Adipose tissue (tissue), 3 donors: ENCODE results near the gene PANX2. TPM values are rescaled to one million over a fixed set of nuclear protein-coding genes. Genes with fewer than 3 reads are reported as not detected.

ENCODE experiments used
- H3K27ac ChIP-seq: one replicate; pipeline ENCODE4 v1.5.1; 2013; ENCODE audit warnings: low read depth, low read length
- WGBS, 3 donors: extraction: QIAGEN DNeasy Blood & Tissue Kit; methylation state at CpG; one replicate each; pipeline ENCODE4 v1.1.7; 2013; 5-methylcytosine and 5-hydroxymethylcytosine counted together
- polyA plus RNA-seq, 3 donors: library from polyadenylated mRNA; stranded (reverse); fragments of 200-250 nt; gene quantifications; one replicate each; pipeline ENCODE4 v1.2.3, GENCODE V29; 2013
- donor health status: healthy with polysubstance abuse.
- donor health status: Bipolar disorder and iron deficiency.
- donor health status: healthy.

PANX2 gene
- polyA plus RNA-seq, 3 donors: 0.34 to 0.46 (median 0.36) TPM

DNA sequence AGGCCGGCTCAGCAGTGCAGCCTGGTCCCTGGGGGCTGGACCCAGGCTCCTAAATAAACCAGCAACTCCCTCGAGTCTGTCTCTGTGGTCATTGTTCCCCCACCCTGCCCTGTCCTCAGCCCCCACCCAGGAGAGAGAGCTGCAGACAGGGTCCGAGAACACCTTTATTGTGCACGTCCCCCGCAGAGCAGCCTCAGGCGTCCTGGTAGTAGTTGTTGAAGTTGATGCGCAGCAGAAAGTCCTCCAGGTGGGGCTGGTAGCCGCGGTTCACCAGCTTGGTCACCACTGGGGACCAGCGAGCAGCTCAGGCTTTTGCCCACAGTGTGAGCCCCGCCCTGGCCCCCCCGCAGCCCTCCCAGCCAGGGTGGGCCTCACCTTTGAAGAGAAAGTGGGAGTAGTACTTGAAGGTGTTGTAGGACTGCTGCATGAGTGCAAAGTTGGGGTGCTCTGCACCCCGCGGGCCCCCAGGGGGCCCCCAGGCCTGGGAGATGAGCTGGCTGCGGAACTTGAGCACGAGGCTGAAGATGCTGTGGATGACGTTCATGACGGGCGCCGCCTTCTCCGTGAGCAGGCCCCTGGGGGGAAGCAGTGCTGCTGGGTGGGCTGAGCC lies 47.1 kb downstream of the PANX2 start:
- WGBS, 3 donors: 85 to 92% (median 90%) methylated on average over 20 to 21 of the region's 21 CpGs
- H3K27ac ChIP-seq: no peak overlapping the region

DNA sequence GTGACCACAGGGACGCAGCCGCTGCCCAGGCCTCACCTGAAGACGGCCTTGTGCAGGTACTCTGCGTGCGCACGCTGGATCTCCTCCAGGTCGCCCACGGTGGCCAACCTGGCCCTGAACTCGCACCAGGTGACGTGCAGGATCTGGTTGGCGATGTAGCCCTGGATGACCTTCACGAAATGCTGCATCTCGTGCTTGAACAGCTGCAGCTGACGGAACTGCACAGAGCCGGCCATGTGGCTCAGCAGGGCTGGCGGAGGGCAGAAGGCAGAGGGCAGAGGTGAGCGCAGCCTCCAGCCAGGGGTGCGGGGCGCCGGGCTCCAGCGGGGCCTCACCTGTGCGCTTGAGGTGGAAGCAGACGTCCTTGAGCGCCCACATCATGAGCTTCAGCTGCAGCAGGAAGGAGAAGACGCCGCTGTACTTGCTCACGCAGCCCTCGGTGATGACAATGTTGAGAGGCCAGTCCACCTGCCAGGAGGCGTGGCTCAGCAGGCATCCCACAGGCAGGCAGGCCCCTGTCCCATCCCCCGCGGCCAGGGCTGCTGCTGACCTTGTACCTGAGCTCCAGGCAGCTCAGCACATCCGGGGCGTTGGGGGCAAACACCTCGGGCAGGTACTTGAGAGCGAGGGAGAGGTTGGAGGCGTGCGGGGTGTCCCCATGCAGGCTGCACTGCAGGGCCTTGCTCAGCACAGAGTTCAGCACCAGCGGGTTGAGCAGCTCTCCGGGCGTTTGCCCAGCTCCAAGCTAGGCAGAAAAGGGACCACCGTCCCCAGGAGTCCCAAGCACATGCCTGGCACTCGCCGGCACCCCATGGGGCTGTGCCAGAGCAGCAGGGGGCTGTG lies 47.8 kb downstream of the PANX2 start:
- H3K27ac ChIP-seq: no peak overlapping the region
- WGBS, 3 donors: 66 to 91% (median 89%) methylated on average over 39 to 43 of the region's 43 CpGs

DNA sequence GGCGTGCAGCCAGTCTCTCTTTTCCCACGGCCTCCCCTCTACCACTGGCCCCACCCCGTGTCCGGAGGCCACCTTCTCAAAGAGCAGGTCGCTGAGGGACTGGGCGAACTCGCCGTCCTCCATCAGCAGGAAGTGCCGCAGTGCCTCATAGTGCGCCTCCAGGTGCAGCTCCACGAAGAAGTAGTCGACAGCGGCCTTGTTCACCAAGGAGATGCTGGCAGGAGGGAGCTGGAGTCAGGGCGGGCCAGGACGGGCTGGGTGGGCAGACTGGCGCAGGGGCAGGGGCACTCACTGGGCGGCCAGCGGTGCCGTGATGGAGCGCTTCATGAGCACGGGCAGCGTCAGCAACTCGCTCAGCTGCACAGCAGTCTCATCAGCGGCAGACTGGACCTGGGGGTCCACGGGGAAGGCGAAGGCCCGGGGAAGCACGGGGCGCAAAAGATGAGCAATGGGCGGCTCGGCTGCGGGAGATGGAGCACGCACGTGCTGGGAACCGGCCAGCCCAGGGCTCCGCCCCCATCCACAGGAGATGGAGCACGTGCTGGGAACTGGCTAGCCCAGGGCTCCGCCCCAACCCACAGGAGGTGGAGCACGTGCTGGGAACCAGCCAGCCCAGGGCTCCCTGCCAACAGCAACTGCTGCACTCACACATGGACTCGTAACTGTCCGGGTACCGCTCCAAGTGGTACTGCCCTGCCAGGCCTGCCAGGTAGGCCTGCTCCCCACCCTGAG lies 48.6 kb downstream of the PANX2 start:
- 62 to 69% (median 66%) methylated on average over 38 to 42 of the region's 42 CpGs for WGBS, 3 donors
- H3K27ac ChIP-seq: no peak overlapping the region

DNA sequence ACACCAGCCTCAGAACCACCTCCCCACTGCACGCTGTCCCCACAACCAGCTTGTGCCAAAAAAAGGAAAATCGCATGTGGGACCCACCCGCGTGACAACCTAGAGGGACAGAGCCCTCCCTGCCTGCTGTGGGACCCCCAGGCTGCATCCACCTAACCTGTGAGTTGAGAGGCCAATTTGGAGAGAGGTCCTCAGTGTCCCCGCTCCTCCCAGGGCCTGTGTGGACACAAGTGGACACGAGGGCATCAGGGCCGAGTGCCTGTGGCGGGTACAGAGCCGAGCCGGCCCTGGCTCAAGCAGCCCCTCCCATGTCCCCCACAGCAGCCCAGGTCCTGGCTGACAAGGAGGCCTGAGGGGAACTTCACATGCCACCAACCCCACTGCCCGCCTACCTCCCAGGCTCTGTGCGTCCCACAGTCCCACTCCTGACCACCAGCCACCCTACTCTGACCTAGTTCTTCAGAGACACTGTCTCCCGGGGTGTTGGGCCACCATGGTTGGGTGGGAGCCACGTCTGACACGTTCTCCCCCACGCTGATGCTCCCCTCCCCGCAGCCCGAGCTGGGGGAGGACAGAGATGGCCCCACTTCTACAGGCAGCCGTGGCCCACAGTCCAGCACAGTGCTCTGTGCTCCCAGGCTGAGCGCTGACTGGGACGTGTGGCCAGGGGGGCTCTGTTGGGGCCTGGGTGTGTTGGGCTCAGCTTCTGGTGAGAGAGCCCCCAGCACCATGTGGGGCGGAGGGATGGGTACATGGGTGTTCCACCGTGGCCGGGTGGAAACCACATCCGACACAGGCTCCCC lies 49.5 kb downstream of the PANX2 start:
- H3K27ac ChIP-seq: no peak overlapping the region
- 86 to 91% (median 86%) methylated on average over 24 to 25 of the region's 25 CpGs for WGBS, 3 donors

DNA sequence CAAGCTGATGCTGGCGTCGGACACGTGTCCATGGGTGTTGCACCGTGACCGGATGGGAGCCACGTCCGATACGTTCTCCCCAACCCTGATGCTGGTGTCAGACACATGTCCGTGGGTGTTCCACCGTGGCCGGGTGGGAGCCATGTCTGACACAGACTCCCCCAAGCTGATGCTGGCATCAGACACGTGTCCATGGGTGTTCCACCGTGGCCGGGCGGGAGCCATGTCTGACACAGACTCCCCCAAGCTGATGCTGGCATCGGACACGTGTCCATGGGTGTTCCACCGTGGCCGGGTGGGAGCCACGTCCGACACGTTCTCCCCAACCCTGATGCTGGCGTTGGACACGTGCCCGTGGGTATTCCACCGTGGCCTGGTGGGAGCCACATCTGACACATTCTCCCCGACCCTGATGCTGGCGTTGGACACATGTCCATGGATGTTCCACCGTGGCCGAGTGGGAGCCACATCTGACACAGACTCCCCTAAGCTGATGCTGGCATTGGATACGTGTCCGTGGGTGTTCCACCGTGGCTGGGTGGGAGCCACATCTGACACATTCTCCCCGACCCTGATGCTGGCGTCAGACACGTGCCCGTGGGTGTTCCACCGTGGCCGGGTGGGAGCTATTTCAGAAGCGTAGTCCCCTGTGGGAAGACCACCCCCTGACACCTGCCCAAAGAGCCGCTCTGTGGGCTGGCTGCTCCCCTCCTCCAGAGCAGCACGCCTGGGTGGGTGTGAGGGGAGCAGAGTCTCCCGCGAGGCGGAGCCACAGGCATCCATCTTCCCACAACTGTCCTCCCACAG lies 50.3 kb downstream of the PANX2 start:
- no peak overlapping the region for H3K27ac ChIP-seq
- WGBS, 3 donors: 95 to 96% (median 95%) methylated on average over 45 of the region's 45 CpGs

DNA sequence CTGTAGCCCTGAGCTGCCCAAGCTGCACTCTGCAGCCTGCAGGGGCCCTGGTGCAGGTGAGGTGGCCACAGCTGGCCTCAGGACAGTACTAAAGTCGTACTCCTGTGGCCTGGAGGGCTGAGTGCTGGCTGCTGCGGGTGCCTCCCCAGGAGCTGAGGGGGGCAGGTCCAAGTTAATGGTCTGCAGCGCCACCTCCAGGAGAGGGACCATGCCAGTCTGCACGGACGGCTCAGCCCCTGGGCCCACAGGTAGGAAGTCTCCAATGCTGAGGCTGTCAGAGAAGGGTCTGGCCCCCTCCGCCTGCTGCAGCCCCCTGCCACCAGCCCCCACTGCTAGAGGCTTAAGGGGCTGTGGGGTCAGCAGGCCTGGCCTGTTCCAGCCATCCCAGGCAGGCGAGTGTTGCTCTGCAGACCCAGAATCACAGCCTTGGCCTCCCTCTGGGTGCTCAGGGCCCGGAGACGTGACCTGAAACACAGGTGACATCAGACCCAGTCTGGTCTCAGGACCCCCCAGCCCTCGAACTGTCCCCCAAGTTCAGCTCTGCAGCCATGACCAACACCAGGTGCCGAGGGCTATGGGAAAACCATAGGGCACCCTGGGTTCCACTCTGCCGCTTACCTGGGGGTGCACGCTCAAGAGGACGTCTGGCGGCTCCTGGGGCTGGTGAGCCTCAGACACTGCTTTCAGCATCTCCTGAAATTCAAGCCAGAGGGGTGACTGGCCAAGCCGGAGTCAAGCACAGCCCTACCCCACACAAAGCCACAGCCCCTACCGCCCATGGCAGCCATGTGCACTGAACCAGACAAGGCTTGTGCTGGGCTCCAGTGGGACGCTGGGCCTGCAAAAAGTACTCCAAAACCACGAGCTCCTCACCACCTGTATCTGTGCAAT lies 51.1 kb downstream of the PANX2 start:
- no peak overlapping the region for H3K27ac ChIP-seq
- WGBS, 3 donors: 92 to 93% (median 93%) methylated on average over 19 of the region's 19 CpGs

DNA sequence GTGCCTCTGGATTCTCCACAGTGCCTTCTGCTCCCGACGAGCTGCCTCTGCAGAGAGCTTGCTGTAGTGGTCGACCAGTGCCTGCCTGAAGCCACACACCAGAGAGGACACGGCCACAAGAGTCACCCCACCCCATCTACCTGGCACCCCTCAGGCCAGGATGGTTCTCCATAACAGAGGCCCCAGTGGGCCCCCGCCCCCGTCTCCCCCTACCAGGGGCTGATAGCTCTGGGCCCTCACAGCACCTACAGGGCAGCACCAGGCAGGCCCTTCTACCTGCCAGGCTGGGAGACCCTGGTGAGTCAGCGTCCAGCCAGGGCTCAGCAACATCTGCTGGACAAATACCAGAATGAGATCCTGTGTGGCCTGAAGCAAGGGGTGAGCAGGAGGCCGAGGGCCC lies 52.0 kb downstream of the PANX2 start:
- H3K27ac ChIP-seq: no peak overlapping the region
- WGBS, 3 donors: 79 to 87% (median 86%) methylated on average over 8 of the region's 8 CpGs

DNA sequence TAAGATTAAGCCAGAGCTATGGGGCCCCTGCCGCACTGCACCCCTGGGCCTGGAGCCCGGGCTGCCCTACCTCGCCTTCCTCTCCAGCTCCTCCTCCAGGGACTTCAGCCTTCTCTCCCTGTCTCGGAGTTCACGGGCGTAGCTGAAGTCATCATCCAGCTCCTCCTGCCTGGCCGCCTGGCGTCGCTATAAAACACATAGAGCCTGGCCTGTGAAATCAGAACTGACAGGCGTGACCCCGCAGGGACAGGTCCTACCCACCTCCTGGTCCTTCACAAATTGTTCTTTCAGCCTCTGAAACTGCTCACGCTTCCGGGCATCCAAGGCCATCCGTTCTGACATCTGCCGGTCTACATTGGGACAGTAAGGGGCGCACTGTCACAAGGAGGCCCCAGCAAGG lies 53.5 kb downstream of the PANX2 start:
- WGBS, 3 donors: 89 to 93% (median 92%) methylated on average over 16 of the region's 16 CpGs
- no peak overlapping the region for H3K27ac ChIP-seq

DNA sequence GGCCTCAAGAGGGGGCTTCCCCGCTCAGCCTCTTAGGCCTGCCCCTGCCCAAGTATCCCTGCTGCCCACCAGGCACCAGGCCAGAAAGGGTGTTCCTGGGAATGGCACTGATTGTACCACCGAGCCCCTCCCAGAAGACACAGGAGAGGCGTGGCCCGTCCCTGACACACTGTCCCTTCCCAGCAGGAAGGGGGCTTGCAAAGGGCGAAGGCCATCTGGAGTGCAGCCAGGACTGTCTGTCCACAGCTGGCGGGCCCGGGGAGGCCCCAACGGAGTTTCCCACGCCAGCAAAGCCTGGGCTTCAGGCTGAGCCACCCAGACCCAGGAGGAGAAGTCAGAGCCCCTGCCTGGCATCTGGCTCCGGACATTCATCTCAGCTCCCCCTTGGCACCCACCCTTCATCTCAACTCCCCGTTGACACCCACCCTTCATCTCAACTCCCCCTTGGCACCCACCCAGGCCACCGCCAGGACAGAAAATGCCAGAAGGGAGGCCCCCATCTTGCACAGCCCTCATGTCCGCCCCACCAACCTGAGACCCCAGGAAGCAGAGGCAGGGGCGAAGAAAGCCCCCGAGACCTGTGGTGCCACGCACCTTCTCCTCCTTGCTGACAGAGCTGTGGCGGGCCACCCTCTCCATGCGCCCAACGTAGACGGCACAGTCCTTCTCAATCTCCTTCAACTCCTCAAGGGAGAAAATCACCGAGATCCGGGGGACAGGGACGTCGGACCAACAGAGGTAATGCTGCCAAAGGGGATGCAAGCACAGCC lies 54.9 kb downstream of the PANX2 start:
- 67 to 91% (median 91%) methylated on average over 22 to 24 of the region's 24 CpGs for WGBS, 3 donors
- H3K27ac ChIP-seq: no peak overlapping the region

DNA sequence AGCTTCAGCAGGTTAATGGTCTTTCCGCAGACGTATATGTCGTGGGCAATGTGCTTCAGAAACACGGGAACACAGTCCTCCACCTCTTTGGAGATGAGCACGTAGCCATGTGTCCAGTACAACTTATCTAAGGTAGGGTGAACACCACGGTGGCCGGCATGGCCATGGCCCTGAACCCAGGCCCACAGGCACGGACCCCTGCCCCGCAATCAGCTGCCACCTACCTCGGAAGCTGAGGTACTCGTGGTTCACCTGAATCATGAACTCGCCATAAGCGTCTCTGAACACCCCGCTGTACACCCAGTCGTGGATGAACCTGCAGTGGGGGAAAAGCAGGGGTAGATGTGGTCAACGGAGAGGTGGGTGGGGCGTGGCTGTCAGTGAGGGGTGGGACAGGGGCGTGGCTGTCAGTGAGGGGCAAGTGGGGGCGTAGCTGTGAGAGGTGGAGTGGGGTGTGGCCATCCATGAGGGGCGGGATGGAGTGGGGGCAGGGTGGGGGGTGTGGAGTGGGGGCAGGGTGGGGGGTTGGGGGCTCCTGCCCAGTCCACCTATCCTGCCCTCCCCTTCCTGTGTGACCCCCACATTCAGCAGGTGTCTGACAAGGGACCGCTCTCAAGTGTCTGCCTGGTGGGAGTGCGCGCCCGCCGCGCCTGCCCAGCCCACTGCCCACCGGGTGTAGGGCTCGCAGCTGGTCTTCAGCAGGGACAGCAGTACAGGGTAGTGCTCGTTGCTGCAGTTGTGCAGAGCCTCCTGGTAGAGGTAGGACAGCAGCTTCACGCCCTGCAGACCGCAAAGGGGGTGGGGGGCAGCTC lies 55.7 kb downstream of the PANX2 start:
- no peak overlapping the region for H3K27ac ChIP-seq
- WGBS, 3 donors: 93 to 94% (median 93%) methylated on average over 27 to 31 of the region's 31 CpGs

DNA sequence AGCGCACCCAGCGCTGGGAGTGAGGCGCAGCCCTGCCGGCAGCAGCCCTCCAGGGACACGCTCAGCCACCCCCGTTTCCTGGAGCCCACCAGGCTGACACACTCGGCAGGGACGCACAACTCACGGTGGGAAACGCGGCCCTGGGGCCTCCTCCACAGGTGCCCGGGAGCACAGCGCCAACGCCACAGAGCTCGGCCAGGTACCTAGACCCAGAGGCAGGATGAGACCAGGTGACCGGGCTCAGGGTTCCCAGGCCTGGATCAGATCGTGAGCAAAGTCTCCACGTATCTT lies 56.3 kb downstream of the PANX2 start:
- WGBS, 3 donors: 90 to 95% (median 93%) methylated on average over 17 to 18 of the region's 18 CpGs

DNA sequence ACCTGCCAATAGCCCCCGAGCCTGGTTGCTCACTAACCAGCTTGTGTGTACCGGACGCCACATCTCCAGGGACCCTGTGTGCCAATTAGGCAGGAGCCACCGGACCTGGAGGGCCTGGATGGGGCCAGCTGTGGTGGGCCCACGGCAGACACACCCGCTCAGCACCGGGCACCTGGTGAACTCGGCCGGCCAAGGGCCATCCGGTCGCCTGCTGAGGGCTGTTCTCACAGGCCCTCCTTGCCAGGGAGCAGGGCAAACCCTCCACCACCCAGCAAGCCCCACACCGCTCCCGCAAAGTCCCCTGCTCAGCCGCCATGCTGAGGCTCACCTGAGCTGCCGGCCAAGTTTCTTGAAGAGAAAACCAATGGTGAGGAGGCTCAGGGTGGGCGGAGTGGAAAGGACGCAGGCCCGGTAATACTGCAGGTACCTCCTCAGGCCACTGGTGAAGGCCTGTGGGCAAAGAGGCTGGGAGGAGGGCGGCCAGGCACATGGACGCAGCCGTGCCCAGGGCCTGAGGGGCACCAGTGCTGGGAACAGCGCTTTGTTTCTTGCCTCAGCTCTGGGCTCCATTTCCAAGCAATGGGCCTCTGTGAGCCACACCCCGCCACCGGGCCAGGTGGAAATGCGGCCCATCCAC lies 57.2 kb downstream of the PANX2 start:
- 93 to 94% (median 93%) methylated on average over 25 of the region's 25 CpGs for WGBS, 3 donors
- H3K27ac ChIP-seq: no peak overlapping the region

More for the DNA sequence above, 56.3 kb downstream of the PANX2 start:
- H3K27ac ChIP-seq: no peak overlapping the region

DNA sequence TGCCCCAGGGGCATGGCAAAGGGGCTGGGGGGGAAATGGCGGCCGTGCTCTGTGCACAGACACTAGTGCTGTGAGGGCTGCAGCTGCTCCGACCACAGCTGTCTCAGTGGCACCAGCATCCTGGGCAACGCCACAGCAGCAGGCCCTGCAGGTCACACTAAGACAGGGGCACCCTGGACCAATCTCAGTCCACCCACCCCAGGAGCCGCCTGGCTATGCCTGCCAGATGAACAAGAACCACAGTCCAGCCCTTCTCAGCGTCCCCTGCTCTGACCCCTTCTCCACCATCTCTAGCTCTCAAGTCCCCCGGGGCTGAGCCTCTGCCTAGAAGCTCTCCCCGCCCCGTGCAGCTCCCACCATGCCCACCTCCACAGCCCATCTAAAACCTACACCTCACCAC lies 57.8 kb downstream of the PANX2 start:
- WGBS, 3 donors: 92 to 99% (median 95%) methylated on average over 8 to 9 of the region's 9 CpGs
- no peak overlapping the region for H3K27ac ChIP-seq

DNA sequence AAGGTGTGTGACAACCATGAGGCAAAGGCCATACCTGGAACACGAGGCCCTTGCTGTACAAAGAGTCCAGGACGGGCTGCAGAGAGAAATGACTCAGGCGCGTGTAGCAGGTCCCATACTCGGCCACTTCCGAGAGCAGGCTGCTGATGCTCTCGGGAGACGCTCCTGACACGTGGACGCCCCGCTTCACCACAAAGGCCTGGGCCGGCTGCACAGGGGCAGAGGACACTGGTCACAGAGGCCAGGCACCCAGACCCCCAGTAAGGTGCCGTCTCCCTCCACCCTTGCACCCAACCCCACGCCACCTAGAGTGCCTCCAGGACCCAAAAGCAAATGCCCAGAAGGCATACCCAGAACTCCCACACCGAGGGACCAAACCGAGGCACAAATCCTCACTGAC lies 58.8 kb downstream of the PANX2 start:
- WGBS, 3 donors: 94 to 97% (median 96%) methylated on average over 16 of the region's 16 CpGs
- H3K27ac ChIP-seq: no peak overlapping the region
